ENCODE measurements around the gene PLCE1.
"Not testable (repeated sequence)": the region's sequence is repeated elsewhere in the genome, so short reads cannot be mapped to it uniquely, and the experiment has no call there.

The PLCE1 gene

DNA sequence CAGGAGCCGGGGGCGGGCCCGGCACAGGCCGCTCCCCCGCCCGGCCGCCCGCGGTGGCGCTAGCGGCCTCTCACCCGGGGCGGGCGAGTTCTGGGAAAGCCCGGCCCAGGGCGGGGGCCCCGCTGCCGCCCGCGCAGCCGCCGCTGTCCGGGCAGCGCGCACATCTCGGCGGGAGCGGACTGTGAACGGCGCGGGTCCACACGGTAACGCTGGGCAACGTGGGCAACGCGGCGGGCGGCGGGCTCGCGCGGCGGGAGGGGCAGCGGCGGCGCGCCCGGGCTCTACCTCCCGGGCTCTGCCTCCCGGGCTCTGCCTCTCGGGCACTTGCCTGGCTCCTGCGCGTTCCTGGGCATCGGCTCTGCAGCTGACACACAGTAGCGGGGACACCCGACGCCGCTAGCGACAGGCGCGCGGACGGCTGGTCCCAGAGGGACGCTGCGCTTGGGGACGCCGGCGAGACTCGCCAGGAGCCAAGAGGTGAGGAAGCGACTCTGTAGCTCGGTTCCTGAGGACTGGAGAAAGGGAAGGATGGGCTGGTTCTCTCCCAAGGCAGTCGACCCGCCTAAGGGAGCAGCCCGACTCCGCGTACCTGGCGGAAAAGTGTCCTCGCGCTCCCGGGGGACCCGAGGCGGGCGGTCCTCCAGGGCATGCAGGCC, at the start of gene PLCE1:
Gene PLCE1 (plus strand): TSS at position 150 of the 656 bp plus-strand sequence. CDS start 37,116 bp downstream, outside the sequence.
- FAIRE-seq = no peak
- peak; percentile 66 for TF ChIP-seq POLR2A (IDR thresholded peaks at IDR 0.05; ENCODE audit: low read depth, low read length)
- peak; percentile 65 for DNase-seq (ENCODE audit: insufficient read length, low spot score)

DNA sequence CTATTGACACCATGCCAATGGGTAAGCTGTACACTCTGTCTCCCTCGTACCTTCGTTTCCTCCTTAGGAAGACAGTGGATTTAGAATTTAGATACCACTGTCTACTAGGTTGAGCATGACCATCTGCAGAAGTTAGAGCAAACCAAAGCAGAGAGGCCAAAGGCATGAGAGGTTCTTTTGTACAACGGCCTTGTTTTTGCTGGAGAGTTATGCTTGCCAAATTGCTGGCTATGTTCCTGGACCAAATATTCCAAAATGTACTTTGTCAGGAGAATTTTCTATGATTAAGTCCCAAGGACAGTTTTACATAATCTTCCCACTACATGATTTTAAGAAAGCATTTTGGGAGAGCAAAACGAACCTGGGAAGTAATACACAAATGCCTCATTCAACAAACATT, 47.9 kb upstream of the PLCE1 start:
- FAIRE-seq (peak; percentile 53), DNase-seq (ENCODE audit: insufficient read length, low spot score) (no peak)

DNA sequence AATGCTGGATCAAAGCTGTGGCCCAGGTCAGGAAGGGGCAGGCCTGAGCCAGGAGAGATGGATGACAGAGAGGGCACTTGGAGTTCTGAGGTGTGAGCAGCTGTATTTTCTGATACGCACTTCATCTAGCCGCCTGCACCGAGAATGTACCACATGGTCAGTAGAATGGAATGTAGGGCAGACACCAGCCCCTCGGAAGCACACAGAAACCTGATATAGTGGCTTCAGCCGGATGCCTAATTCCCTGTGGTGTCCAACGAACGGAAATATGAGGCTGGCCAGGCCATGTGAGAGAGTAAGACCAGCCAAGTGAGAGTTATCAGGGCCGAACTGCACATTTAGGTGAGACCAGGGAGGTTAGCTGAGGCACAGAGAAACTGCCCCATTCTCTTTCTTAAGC, 46.7 kb upstream of the PLCE1 start:
- DNase-seq (ENCODE audit: insufficient read length, low spot score) (peak; percentile 34), FAIRE-seq (peak; percentile 95)
- no peak for TF ChIP-seq POLR2A (IDR thresholded peaks at IDR 0.05; ENCODE audit: low read depth, low read length)

More for the DNA sequence above, 47.9 kb upstream of the PLCE1 start:
- no peak for TF ChIP-seq POLR2A (IDR thresholded peaks at IDR 0.05; ENCODE audit: low read depth, low read length)

DNA sequence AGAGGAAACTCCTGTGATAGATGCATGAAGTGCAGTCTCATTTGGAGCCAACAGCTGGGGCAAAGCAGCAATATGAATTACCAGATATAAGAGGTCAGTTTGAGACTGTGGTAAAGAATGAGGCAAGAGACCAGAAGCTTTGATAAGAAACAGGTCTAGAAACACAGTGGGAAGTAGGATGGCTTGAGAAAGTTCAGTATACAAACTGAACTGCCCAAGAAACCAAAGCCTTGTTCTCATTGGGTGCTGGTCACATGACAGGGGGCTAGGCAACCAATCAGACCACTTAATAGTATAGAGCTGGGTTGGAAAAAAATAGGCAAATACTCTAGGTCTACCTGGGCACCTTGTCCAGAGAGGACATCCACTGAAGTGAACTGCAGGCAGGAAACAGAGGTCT, 46.2 kb upstream of the PLCE1 start:
- no peak for TF ChIP-seq POLR2A (IDR thresholded peaks at IDR 0.05; ENCODE audit: low read depth, low read length)
- DNase-seq (ENCODE audit: insufficient read length, low spot score) = no peak
- FAIRE-seq = no peak

DNA sequence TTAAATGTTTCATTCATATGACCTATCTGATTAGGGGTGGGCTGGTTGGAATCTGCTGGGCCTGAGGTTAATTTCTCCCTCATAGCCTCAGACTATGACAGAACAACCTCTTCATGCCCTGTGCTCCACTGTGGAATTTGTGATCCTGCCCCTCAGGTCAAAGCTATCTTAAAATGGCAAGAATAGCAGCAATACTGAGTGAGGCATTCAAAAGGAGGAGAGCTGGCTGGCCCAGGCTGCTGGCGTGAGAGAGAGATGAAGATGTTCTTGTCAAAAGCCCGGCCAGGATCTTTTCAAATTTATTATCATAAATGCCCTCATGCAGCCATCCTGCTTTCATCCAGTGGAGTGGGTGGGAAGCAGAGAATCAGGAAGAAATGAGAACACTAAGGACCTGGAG, 41.8 kb upstream of the PLCE1 start:
- DNase-seq (ENCODE audit: insufficient read length, low spot score) (no peak), FAIRE-seq (no peak)
- TF ChIP-seq POLR2A (IDR thresholded peaks at IDR 0.05; ENCODE audit: low read depth, low read length) = no peak

DNA sequence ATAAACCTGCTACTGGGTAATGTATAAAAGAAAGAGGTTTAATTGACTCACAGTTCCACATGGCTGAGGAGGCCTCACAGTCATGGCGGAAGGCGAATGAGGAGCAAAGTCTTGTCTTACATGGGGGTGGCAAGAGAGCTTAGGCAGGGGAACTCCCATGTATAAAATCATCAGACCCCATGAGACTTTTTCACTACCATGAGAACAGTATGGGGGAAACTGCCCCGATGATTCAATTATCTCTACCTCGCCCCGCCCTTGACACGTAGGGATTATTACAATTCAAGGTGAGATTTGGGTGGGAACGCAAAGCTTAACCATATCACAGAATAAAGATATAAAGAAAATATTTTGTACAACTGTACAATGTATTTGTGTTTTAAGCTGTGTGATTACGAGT, 39.4 kb upstream of the PLCE1 start:
- no peak for TF ChIP-seq POLR2A (IDR thresholded peaks at IDR 0.05; ENCODE audit: low read depth, low read length)
- FAIRE-seq (no peak), DNase-seq (ENCODE audit: insufficient read length, low spot score) (no peak)

DNA sequence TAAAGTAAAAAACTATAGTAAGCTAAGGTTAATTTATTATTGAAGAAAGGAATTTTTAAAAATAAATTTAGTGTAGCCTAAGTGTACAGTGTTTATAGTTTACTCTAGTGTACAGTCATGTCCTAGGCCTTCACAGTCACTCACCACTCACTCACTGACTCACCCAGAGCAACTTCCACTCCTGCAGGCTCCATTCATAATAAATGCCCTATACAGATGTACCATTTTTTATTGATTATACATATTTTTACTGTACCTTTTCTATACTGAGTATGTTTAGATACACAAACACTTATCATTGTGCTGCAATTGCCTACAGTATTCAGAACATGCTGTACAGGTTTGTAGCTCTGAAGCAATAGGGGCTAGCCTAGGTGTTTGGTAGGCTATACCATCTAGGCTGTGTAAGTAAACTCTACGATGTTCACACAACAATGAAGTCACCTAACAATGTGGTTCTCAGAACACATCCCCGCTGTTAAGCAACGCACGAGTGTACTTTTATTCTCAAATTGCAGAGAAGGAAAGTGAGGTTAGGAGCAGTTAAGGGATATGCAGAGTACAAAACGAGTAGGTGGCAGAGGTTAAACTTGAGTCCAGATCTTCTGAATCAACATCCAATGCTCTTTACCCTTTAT, 38.9 kb upstream of the PLCE1 start:
- no peak for DNase-seq (ENCODE audit: insufficient read length, low spot score)
- peak; percentile 95 for FAIRE-seq
- TF ChIP-seq POLR2A (IDR thresholded peaks at IDR 0.05; ENCODE audit: low read depth, low read length) = no peak

DNA sequence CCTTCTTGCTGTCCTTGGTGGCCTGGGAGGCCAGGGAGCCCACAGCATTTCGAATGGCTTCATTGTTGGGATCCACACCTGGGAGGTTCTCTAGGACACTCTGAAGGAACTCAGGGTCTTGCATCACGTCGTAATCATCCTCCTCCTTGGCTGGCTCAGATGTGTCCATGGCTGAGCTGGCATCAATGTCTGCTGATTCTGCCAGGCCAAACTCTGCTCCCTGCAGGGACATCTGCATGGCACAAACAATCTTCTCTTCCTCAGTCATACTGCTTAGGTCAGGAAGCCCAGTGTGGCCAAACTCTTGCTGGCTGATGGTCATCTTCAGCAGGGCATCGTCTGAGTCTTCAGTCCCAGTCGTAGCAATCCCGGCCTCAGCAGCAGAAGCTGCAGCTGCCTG, 34.9 kb upstream of the PLCE1 start:
- DNase-seq (ENCODE audit: insufficient read length, low spot score) (no peak), FAIRE-seq (no peak)
- no peak for TF ChIP-seq POLR2A (IDR thresholded peaks at IDR 0.05; ENCODE audit: low read depth, low read length)

DNA sequence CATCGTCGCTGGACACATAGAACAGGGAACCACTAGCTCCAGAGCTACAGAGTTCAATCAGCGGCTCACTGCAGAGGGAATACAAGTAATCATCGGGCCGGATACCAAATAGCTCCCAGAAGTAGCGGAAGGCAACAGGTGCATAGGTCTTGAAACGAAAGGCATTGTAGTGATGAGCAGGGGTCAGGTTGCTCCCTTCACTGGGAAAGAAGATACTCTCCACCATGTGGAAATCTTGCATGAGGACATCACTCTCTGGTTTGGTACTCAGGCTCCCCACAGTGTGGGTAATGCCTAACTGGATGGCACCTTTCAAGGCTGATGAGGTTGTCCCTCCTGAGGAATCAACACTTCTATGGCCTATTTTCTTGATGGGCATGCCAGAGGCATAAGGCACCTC, 32.7 kb upstream of the PLCE1 start:
- not testable (repeated sequence) for DNase-seq (ENCODE audit: insufficient read length, low spot score); FAIRE-seq

DNA sequence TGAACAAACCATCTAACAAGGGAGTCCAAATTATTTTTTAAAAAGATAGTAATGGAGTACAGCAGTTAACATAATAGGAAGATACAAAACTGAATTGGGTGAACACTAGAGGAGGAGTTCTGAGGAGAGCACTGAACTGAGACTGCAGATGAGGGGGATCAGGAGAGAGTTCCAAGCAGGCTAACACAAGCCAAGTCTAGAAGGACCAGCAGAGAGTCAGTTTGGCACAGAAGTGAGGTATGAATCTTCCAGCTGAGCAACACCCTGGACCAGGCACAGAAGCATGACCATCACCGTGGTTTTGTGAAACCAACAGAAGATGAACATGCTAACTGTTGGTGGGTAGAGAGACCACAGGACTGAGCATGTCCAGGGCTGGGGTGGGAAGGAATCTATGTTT, 30.8 kb upstream of the PLCE1 start:
- no peak for DNase-seq (ENCODE audit: insufficient read length, low spot score)
- TF ChIP-seq POLR2A (IDR thresholded peaks at IDR 0.05; ENCODE audit: low read depth, low read length) = no peak
- no peak for FAIRE-seq

DNA sequence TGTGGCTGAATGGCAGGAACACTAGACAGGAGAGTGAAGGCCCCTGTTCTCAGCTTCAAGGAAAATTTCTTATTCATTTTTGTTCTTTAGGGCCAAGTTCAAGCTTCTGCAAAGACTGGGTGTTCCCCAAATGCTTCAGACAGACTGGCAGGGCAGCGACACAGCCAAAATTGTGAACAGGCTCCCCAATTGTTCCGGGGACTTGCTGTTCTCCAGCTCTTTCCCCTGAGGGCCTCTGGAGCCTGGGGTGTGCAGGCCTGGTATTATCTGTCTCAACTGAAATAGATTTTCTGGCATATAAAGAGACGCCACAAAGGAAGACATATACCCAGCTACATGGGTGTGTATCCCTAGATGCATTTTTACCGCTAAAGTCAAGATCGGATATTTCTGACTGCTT, 30.3 kb upstream of the PLCE1 start:
- FAIRE-seq (no peak), DNase-seq (ENCODE audit: insufficient read length, low spot score) (no peak)
- TF ChIP-seq POLR2A (IDR thresholded peaks at IDR 0.05; ENCODE audit: low read depth, low read length) = no peak

DNA sequence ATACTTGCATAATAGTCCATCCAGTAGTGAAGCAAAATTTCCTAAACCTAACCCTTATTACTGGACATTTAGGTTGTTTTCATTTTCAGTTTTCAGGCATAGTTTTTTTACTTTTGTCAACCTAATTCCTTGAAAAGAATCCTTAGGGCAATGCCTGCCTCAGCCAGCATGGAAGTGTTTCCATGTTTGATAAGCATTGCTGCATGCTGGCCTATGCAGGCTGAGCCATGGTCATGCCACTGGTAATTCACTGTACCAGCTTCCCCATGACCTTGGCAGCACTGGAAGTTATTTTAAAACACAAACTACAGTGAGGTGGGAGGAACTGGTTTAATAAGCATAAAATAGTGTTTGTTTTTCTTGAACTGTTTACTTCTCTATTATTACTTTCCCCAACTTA, 27.8 kb upstream of the PLCE1 start:
- DNase-seq (ENCODE audit: insufficient read length, low spot score) (no peak), FAIRE-seq (no peak)
- no peak for TF ChIP-seq POLR2A (IDR thresholded peaks at IDR 0.05; ENCODE audit: low read depth, low read length)

DNA sequence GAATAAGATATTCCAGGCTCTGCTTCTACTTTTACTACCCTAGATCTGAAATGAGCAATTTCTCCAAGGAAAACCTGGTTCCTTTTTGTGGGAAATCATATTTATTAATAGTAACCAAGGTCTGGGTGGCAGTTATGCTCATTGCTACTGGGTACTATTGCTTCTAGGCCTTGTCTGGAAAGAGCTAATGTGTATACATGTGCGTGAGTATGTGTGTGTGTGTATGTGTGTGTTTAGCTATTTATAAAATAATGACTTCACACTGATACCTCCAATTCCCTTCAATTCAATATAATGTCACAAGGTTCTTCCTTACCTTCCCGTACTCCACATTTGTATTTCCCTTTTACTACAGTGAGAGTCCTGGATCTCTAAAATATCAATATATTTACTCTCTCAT, 26.0 kb upstream of the PLCE1 start:
- no peak for TF ChIP-seq POLR2A (IDR thresholded peaks at IDR 0.05; ENCODE audit: low read depth, low read length)
- no peak for DNase-seq (ENCODE audit: insufficient read length, low spot score)
- no peak for FAIRE-seq

DNA sequence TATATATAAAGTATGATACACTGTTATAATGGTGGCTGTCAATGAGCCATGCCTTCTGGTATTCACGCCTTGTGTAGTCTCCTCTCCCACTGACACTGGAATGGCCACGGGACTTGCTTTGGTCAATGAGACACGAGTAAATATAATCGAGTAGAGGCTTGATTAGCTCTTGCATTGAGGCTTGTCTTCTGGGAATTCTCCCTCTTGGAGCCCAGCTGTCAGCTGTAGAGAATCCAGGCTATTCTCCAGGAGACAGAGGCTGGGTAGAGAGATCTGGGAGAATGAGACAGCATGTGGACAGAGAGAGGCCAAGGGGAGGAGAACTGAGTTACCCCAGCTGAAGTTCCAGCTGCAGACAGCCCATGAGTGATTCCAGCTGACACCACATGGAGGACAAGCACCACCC, 25.2 kb upstream of the PLCE1 start:
- no peak for FAIRE-seq
- no peak for TF ChIP-seq POLR2A (IDR thresholded peaks at IDR 0.05; ENCODE audit: low read depth, low read length)
- DNase-seq (ENCODE audit: insufficient read length, low spot score) = no peak

DNA sequence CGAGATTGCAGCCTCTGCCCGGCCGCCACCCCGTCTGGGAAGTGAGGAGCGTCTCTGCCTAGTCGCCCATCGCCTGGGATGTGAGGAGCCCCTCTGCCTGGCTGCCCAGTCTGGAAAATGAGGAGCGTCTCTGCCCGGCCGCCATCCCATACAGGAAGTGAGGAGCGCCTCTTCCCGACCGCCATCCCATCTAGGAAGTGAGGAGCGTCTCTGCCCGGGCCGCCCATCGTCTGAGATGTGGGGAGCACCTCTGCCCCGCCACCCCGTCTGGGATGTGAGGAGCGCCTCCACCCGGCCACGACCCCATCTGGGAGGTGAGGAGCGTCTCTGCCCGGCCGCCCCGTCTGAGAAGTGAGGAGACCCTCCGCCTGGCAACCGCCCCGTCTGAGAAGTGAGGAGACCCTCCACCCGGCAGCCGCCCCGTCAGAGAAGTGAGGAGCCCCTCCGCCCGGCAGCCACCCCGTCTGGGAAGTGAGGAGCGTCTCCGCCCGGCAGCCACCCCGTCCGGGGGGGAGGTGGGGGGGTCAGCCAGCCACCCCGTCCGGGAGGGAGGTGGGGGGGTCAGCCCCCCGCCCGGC, 23.2 kb upstream of the PLCE1 start:
- FAIRE-seq; DNase-seq (ENCODE audit: insufficient read length, low spot score): not testable (repeated sequence)

All from H54 (cell line).